SH-SY5Y (cell line): Measurements from ENCODE around the gene TPP2.

ENCODE experiments used
- GATA2 ChIP-seq: IDR thresholded peaks from 2 replicates; pipeline ENCODE4 v1.6.1; 2011; ENCODE audit warnings: mild to moderate bottlenecking, low read depth, low read length
- GATA3 ChIP-seq: IDR thresholded peaks from 2 replicates; pipeline ENCODE4 v1.6.1; 2011; ENCODE audit warnings: low read depth, mild to moderate bottlenecking, low read length, moderate library complexity

DNA sequence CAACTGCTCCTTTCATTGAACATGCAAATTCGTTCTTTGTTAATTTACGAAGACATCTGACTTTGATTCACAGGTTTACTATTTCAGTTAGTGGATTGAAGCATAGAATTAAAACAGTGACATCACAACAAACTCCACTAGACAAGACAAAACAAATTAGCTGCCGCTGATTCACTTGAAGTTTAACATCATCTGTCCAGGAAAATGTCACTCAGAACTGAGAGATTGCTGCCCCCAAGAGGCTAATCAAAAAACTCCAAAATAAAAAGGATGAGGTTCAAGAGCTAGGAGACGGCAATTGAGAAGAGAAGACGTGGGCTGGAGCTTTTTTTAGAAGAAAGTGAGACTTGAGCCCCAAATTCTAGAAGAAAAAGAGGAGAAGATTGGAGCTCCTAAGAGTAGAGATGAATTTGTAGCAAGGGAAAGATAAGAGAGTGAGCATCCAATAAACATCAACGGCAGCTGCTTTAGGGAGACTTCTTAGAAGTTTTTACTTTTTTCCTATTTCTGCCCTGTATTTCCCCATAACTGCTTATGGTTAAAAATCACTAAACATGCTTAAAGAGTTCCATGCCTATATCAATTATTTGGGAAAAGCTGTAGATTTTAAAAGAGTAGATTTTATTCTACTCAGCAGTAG is 40.8 kb upstream of the TPP2 start:
- TF ChIP-seq GATA2 (no peak), GATA3 (no peak)
